GM12801 (cell line): Measurements from ENCODE around the gene PTGFRN.

Experiments used
- CTCF ChIP-seq: IDR thresholded peaks from one replicate; pipeline ENCODE4 v1.5.1; 2011; ENCODE audit warnings: control low read depth; ENCODE audit not compliant: insufficient read length; ENCODE audit errors: extremely low read depth

Gene PTGFRN

GRCh38 chr1:116945421-116945820 is 35.7 kb downstream of the PTGFRN start:
- no peak for TF ChIP-seq CTCF

- TF ChIP-seq CTCF = no peak
These were observed 36.3 kb downstream of the PTGFRN start for GRCh38 chr1:116945996-116946395.

- no peak for TF ChIP-seq CTCF
These were observed 37.6 kb downstream of the PTGFRN start for GRCh38 chr1:116947092-116947860.

- no peak for TF ChIP-seq CTCF
These were observed 38.3 kb downstream of the PTGFRN start for GRCh38 chr1:116948046-116948445.

GRCh38 chr1:116948642-116949041 is 38.9 kb downstream of the PTGFRN start:
- no peak for TF ChIP-seq CTCF

- no peak for TF ChIP-seq CTCF
These were observed 39.7 kb downstream of the PTGFRN start for GRCh38 chr1:116949213-116949985.

GRCh38 chr1:116950517-116951199 is 40.9 kb downstream of the PTGFRN start:
- no peak for TF ChIP-seq CTCF
